ENCODE results near the gene PEX26.

DNA sequence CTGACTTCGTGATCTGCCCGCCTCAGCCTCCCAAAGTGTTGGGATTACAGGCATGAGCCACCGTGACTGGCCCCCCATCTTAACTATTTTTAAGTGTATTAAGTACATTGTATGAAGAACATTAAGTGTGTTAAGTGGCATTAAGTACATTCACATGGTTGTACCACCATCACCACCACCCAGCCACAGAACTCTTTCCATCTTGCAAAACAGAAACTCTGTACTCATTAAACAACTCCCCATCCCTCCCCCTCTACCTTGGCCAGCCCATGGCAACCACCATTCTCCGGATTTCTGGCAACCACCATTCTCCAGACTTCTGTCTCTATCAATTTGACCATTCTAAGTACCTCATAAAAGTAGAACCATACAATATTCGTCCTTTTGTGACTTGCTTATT, 17.8 kb upstream of the PEX26 start:
- no peak for TF ChIP-seq PHF21A (CRISPR knock-in tag; IDR thresholded peaks at IDR 0.05)
- TF ChIP-seq, protein P1, sequence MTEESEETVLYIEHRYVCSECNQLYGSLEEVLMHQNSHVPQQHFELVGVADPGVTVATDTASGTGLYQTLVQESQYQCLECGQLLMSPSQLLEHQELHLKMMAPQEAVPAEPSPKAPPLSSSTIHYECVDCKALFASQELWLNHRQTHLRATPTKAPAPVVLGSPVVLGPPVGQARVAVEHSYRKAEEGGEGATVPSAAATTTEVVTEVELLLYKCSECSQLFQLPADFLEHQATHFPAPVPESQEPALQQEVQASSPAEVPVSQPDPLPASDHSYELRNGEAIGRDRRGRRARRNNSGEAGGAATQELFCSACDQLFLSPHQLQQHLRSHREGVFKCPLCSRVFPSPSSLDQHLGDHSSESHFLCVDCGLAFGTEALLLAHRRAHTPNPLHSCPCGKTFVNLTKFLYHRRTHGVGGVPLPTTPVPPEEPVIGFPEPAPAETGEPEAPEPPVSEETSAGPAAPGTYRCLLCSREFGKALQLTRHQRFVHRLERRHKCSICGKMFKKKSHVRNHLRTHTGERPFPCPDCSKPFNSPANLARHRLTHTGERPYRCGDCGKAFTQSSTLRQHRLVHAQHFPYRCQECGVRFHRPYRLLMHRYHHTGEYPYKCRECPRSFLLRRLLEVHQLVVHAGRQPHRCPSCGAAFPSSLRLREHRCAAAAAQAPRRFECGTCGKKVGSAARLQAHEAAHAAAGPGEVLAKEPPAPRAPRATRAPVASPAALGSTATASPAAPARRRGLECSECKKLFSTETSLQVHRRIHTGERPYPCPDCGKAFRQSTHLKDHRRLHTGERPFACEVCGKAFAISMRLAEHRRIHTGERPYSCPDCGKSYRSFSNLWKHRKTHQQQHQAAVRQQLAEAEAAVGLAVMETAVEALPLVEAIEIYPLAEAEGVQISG (CRISPR knock-in tag; IDR thresholded peaks at IDR 0.05): no peak
- no peak for TF ChIP-seq HDAC2 (CRISPR knock-in tag; IDR thresholded peaks at IDR 0.05)
- TF ChIP-seq, protein P2, sequence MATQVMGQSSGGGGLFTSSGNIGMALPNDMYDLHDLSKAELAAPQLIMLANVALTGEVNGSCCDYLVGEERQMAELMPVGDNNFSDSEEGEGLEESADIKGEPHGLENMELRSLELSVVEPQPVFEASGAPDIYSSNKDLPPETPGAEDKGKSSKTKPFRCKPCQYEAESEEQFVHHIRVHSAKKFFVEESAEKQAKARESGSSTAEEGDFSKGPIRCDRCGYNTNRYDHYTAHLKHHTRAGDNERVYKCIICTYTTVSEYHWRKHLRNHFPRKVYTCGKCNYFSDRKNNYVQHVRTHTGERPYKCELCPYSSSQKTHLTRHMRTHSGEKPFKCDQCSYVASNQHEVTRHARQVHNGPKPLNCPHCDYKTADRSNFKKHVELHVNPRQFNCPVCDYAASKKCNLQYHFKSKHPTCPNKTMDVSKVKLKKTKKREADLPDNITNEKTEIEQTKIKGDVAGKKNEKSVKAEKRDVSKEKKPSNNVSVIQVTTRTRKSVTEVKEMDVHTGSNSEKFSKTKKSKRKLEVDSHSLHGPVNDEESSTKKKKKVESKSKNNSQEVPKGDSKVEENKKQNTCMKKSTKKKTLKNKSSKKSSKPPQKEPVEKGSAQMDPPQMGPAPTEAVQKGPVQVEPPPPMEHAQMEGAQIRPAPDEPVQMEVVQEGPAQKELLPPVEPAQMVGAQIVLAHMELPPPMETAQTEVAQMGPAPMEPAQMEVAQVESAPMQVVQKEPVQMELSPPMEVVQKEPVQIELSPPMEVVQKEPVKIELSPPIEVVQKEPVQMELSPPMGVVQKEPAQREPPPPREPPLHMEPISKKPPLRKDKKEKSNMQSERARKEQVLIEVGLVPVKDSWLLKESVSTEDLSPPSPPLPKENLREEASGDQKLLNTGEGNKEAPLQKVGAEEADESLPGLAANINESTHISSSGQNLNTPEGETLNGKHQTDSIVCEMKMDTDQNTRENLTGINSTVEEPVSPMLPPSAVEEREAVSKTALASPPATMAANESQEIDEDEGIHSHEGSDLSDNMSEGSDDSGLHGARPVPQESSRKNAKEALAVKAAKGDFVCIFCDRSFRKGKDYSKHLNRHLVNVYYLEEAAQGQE (IDR thresholded peaks at IDR 0.05; ENCODE audit: borderline replicate concordance in 1 of 2, low read depth in 1 of 2, low read length in 2 of 2): no peak
- TF ChIP-seq, protein P3, sequence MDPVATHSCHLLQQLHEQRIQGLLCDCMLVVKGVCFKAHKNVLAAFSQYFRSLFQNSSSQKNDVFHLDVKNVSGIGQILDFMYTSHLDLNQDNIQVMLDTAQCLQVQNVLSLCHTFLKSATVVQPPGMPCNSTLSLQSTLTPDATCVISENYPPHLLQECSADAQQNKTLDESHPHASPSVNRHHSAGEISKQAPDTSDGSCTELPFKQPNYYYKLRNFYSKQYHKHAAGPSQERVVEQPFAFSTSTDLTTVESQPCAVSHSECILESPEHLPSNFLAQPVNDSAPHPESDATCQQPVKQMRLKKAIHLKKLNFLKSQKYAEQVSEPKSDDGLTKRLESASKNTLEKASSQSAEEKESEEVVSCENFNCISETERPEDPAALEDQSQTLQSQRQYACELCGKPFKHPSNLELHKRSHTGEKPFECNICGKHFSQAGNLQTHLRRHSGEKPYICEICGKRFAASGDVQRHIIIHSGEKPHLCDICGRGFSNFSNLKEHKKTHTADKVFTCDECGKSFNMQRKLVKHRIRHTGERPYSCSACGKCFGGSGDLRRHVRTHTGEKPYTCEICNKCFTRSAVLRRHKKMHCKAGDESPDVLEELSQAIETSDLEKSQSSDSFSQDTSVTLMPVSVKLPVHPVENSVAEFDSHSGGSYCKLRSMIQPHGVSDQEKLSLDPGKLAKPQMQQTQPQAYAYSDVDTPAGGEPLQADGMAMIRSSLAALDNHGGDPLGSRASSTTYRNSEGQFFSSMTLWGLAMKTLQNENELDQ (CRISPR knock-in tag; IDR thresholded peaks at IDR 0.05; ENCODE audit: borderline replicate concordance): no peak
- TF ChIP-seq TBL1XR1 (IDR thresholded peaks at IDR 0.05; ENCODE audit: borderline replicate concordance, low read length, partially characterized antibody): no peak
- TF ChIP-seq, protein P4, sequence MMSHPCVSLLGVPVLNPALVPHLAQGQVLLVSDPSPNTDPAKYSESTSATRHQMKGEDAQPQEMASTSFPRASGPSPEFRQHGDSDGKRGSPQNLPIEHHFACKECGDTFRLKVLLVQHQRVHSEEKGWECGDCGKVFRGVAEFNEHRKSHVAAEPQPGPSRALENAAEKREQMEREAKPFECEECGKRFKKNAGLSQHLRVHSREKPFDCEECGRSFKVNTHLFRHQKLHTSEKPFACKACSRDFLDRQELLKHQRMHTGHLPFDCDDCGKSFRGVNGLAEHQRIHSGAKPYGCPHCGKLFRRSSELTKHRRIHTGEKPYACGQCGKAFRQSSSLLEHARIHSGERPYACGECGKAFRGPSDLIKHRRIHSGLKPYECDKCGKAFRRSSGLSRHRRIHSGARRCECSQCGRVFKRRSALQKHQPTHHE (CRISPR knock-in tag; IDR thresholded peaks at IDR 0.05; ENCODE audit: borderline replicate concordance): no peak
- no peak for TF ChIP-seq NFYC (CRISPR knock-in tag; IDR thresholded peaks at IDR 0.05)
- no peak for TF ChIP-seq POLR2A (IDR thresholded peaks at IDR 0.05; ENCODE audit: insufficient read depth in 1 of 2, low read depth in 2 of 2, low read length in 2 of 2)
